A549 (cell line): ENCODE results near the gene MPC1. TPM values are rescaled to one million over a fixed set of nuclear protein-coding genes. Genes with fewer than 3 reads are reported as not detected.

ENCODE experiments used
- ATAC-seq, 2 experiments: fragments of 200-7000 bp in 1 of 2; fragments of >200 bp in 1 of 2; cut with Nextera tagmentation in 1 of 2; cut with Tn5 transposase in 1 of 2; 3 replicates each; pipeline versions ENCODE4 v1.8.0 to v1.9.1; 2018 to 2020; ENCODE audit warnings: mild to moderate bottlenecking in 1 of 2, moderate library complexity in 1 of 2
- CTCF ChIA-PET: fragments of 300-600 bp; sonication (Branson Sonifier 250); formaldehyde crosslinking; extraction: SDS; loops from one replicate; lab custom pipeline; 2021; ENCODE audit warnings: antibody characterized with exemption, inconsistent platforms; lab: Yijun Ruan, JAX
- POLR2A ChIA-PET: fragments of 350-600 bp; formaldehyde crosslinking; extraction: SDS; loops from one replicate; lab custom pipeline; 2021; ENCODE audit warnings: antibody characterized with exemption, inconsistent platforms; lab: Yijun Ruan, JAX
- DNase-seq, 2 experiments: peaks; one replicate each; pipeline versions ENCODE4 v3.0.0 to v3.0.0-alpha.2; 2011 to 2016; ENCODE audit warnings: low read depth in 1 of 2, low spot score in 1 of 2
- FAIRE-seq: peaks from 2 replicates; lab custom pipeline; 2011; peaks lifted over from hg19 to GRCh38; lab: Jason Lieb, UNC
- H3K27ac ChIP-seq, 2 experiments: fragments of >200 bp; sonication (Bioruptor Twin); formaldehyde crosslinking; 3 replicates each; pipeline ENCODE4 v1.5.1; 2016 to 2017
- H3K4me1 ChIP-seq: fragments of >200 bp; sonication (Bioruptor Twin); formaldehyde crosslinking; 3 replicates; pipeline ENCODE4 v1.6.1; 2016
- H3K4me2 ChIP-seq: fragments of >200 bp; sonication (Bioruptor Twin); formaldehyde crosslinking; 3 replicates; pipeline ENCODE4 v1.6.1; 2016
- H3K4me3 ChIP-seq: fragments of >200 bp; sonication (Bioruptor Twin); formaldehyde crosslinking; 3 replicates; pipeline ENCODE4 v1.5.1; 2016
- H3K9me3 ChIP-seq: fragments of >200 bp; sonication (Bioruptor Twin); formaldehyde crosslinking; 3 replicates; pipeline ENCODE4 v1.6.1; 2016
- CEBPB ChIP-seq, 2 experiments: fragments of >200 bp in 1 of 2; sonication (Bioruptor Twin) in 1 of 2; formaldehyde crosslinking in 1 of 2; IDR thresholded peaks; 2 replicates each; pipeline ENCODE4 v1.6.1; 2012 to 2016
- EP300 ChIP-seq, 2 experiments: fragments of >200 bp; sonication (Bioruptor Twin); formaldehyde crosslinking; IDR thresholded peaks; 2 replicates in 1 of 2; 3 replicates in 1 of 2; pipeline ENCODE4 v1.6.1; 2016 to 2017
- ESRRA ChIP-seq: fragments of 150-350 bp; IDR thresholded peaks from 2 replicates; pipeline ENCODE4 v1.6.1; 2014; ENCODE audit warnings: mild to moderate bottlenecking, low read length, borderline replicate concordance
- FOXS1 ChIP-seq: fragments of 250-450 bp; sonication (Bioruptor Pico); IDR thresholded peaks from 2 replicates; pipeline ENCODE4 v1.5.0; 2020; ENCODE audit warnings: mild to moderate bottlenecking, moderate library complexity
- HEYL ChIP-seq: fragments of 250-450 bp; sonication (Bioruptor Pico); IDR thresholded peaks from 2 replicates; pipeline ENCODE4 v1.8.0; 2021; ENCODE audit warnings: mild to moderate bottlenecking, moderate library complexity
- HOXB13 ChIP-seq: fragments of 250-450 bp; sonication (Bioruptor Pico); IDR thresholded peaks from 2 replicates; pipeline ENCODE4 v1.5.0; 2020; ENCODE audit warnings: low read depth, mild to moderate bottlenecking, moderate library complexity
- HOXB5 ChIP-seq: fragments of 250-450 bp; sonication (Bioruptor Pico); IDR thresholded peaks from 2 replicates; pipeline ENCODE4 v1.5.0; 2020; ENCODE audit warnings: mild to moderate bottlenecking, moderate library complexity
- KDM1A ChIP-seq: fragments of 200-600 bp; sonication (generic); IDR thresholded peaks from 2 replicates; pipeline ENCODE4 v1.6.1; 2016; ENCODE audit warnings: low read depth, mild to moderate bottlenecking
- MAFK ChIP-seq: fragments of 450-650 bp; IDR thresholded peaks from 2 replicates; pipeline ENCODE4 v1.6.1; 2014; ENCODE audit not compliant: partially characterized antibody
- MAX ChIP-seq: IDR thresholded peaks from 2 replicates; pipeline ENCODE4 v1.6.1; 2012
- MAZ ChIP-seq: fragments of 150-350 bp; IDR thresholded peaks from 2 replicates; pipeline ENCODE4 v1.6.1; 2014; ENCODE audit warnings: antibody characterized with exemption, low read depth, low read length, borderline replicate concordance
- NFE2L2 ChIP-seq: fragments of 150-350 bp; conservative IDR thresholded peaks from 2 replicates; pipeline ENCODE4 v1.6.1; 2014; ENCODE audit warnings: low read length
- PHF8 ChIP-seq: fragments of 200-600 bp; sonication (generic); IDR thresholded peaks from 2 replicates; pipeline ENCODE4 v1.6.1; 2016; ENCODE audit warnings: low read depth, mild to moderate bottlenecking, antibody characterized with exemption, moderate library complexity, borderline replicate concordance
- POLR2A ChIP-seq: IDR thresholded peaks from 2 replicates; pipeline ENCODE4 v1.6.1; 2012; ENCODE audit warnings: mild to moderate bottlenecking, low read length
- POLR2AphosphoS2 ChIP-seq: conservative IDR thresholded peaks from 2 replicates; pipeline ENCODE4 v1.6.1; 2012; ENCODE audit warnings: low read length, improper control_type of control experiment, inconsistent platforms
- RAD21 ChIP-seq, 2 experiments: fragments of >200 bp in 1 of 2; sonication (Bioruptor Twin) in 1 of 2; formaldehyde crosslinking in 1 of 2; IDR thresholded peaks in 1 of 2; conservative IDR thresholded peaks in 1 of 2; 2 replicates in 1 of 2; 3 replicates in 1 of 2; pipeline ENCODE4 v1.6.1; 2012 to 2018; ENCODE audit warnings: inconsistent platforms in 1 of 2
- RCOR1 ChIP-seq: fragments of 150-350 bp; IDR thresholded peaks from 2 replicates; pipeline ENCODE4 v1.6.1; 2014; ENCODE audit warnings: antibody characterized with exemption, low read length, low read depth
- SREBF2 ChIP-seq: fragments of 450-650 bp; IDR thresholded peaks from 2 replicates; pipeline ENCODE4 v1.6.1; 2014; ENCODE audit warnings: mild to moderate bottlenecking, moderate library complexity
- TP53 ChIP-seq: fragments of 250-450 bp; sonication (Bioruptor Pico); IDR thresholded peaks from 2 replicates; pipeline ENCODE4 v1.5.0; 2021; ENCODE audit warnings: mild to moderate bottlenecking, moderate library complexity
- ZNF302 ChIP-seq: fragments of 250-450 bp; sonication (Bioruptor Pico); IDR thresholded peaks from 2 replicates; pipeline ENCODE4 v1.9.0; 2021; ENCODE audit warnings: inconsistent platforms, mild to moderate bottlenecking, moderate library complexity
- WGBS: methylation state at CpG from one replicate; pipeline ENCODE4 v1.1.6; 2017; ENCODE audit errors: missing lambda C conversion rate; 5-methylcytosine and 5-hydroxymethylcytosine counted together
- polyA plus RNA-seq, 4 experiments: library from polyadenylated mRNA; depleted of rRNA in 3 of 4; stranded (reverse); fragments of >200 nt; fragmentation: RNase III in 1 of 4; extraction: RNeasy Plus Mini Kit Qiagen cat#74134 plus additional on column Dnase treatment in 1 of 4; gene quantifications; 2 replicates in 3 of 4; 3 replicates in 1 of 4; pipeline ENCODE4 v1.2.3, GENCODE V29; 2011 to 2017
- TF ChIP-seq, protein P1 (sequence below): fragments of 450-650 bp; IDR thresholded peaks from 2 replicates; pipeline ENCODE4 v1.6.1; 2014; ENCODE audit warnings: antibody characterized with exemption
- TF ChIP-seq, protein P2 (sequence below): fragments of >200 bp; sonication (Bioruptor Twin); formaldehyde crosslinking; IDR thresholded peaks from 3 replicates; pipeline ENCODE4 v1.5.1; 2016
- TF ChIP-seq, protein P3 (sequence below): fragments of 150-350 bp; IDR thresholded peaks from 2 replicates; pipeline ENCODE4 v1.6.1; 2014; ENCODE audit warnings: low read depth, mild to moderate bottlenecking, low read length
- TF ChIP-seq, protein P4 (sequence below): fragments of >200 bp; sonication (Bioruptor Twin); formaldehyde crosslinking; IDR thresholded peaks from 2 replicates; pipeline ENCODE4 v1.6.1; 2016

The MPC1 gene
- polyA plus RNA-seq, 2 of the 4 experiments (the other 2 are of a cell fraction) = 4.4 to 7.7 TPM

DNA sequence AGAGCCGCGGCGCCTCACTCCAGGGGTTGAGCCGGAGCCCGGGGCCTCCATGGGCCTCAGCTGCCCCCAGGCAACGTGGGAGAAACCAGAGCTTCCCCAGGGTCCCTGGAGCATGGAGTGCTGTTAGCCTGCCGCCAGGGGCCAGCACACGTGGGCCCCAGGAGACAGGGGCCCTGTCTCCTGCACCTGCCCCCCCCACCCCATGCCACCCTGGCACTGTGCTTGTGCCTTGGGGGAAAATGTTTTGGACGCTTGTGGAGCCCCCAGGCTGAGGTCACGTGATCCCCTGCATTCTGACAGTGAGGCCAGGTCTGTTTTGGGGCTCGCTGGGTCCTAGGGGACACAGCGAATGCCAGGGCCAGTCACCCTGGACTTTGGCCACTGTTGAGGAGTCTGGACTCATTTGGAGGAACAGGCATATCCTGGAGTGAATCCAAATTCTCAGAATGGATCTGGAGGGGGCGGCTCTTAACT lies 30.2 kb upstream of the MPC1 start:
- H3K9me3 ChIP-seq = no peaks in the 10 kb centered on the region
- TF ChIP-seq, protein P1, sequence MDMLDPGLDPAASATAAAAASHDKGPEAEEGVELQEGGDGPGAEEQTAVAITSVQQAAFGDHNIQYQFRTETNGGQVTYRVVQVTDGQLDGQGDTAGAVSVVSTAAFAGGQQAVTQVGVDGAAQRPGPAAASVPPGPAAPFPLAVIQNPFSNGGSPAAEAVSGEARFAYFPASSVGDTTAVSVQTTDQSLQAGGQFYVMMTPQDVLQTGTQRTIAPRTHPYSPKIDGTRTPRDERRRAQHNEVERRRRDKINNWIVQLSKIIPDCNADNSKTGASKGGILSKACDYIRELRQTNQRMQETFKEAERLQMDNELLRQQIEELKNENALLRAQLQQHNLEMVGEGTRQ = peak; percentile 21; the same call in 1 of the 2 replicates
- TF ChIP-seq KDM1A = no peak
- CTCF ChIA-PET = no interaction called here
- H3K4me3 ChIP-seq = no peak overlapping the region
- DNase-seq = no peak
- no peak overlapping the region for H3K4me2 ChIP-seq
- peak; percentile 47 to 84; a peak in 3 of 6 replicates for ATAC-seq
- 29% methylated on average over 4 of the region's 13 CpGs for WGBS
- POLR2A ChIA-PET = no interaction called here
- FAIRE-seq = no peak
- H3K27ac ChIP-seq = no peak overlapping the region
- no peaks in the 10 kb centered on the region for H3K4me1 ChIP-seq

GRCh38 chr6:166412156-166412910 lies 29.6 kb upstream of the MPC1 start:
- H3K4me2 ChIP-seq = no peak overlapping the region
- no peak overlapping the region for H3K27ac ChIP-seq
- WGBS = 68% methylated on average over 33 of the region's 49 CpGs
- POLR2A ChIA-PET = no interaction called here
- DNase-seq = no peak
- no peak for FAIRE-seq
- no peak; a peak in 1 of 6 replicates for ATAC-seq
- H3K4me1 ChIP-seq = no peaks in the 10 kb centered on the region
- TF ChIP-seq EP300 (IDR thresholded peaks at IDR 0.05) (no peak), ESRRA (no peak), RCOR1 (no peak), CEBPB (IDR thresholded peaks at IDR 0.05) (no peak), KDM1A (no peak)
- no peaks in the 10 kb centered on the region for H3K9me3 ChIP-seq
- H3K4me3 ChIP-seq = no peak overlapping the region
- CTCF ChIA-PET = no interaction called here

GRCh38 chr6:166411721-166412151 lies 29.0 kb upstream of the MPC1 start:
- DNase-seq = no peak
- POLR2A ChIA-PET = no interaction called here
- TF ChIP-seq ZNF302 (CRISPR knock-in tag) = no peak
- no peak for TF ChIP-seq RAD21 (conservative IDR thresholded peaks at IDR 0.05 in 1 of 2, IDR thresholded peaks at IDR 0.05 in 1 of 2)
- TF ChIP-seq, protein P2, sequence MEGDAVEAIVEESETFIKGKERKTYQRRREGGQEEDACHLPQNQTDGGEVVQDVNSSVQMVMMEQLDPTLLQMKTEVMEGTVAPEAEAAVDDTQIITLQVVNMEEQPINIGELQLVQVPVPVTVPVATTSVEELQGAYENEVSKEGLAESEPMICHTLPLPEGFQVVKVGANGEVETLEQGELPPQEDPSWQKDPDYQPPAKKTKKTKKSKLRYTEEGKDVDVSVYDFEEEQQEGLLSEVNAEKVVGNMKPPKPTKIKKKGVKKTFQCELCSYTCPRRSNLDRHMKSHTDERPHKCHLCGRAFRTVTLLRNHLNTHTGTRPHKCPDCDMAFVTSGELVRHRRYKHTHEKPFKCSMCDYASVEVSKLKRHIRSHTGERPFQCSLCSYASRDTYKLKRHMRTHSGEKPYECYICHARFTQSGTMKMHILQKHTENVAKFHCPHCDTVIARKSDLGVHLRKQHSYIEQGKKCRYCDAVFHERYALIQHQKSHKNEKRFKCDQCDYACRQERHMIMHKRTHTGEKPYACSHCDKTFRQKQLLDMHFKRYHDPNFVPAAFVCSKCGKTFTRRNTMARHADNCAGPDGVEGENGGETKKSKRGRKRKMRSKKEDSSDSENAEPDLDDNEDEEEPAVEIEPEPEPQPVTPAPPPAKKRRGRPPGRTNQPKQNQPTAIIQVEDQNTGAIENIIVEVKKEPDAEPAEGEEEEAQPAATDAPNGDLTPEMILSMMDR = no peak
- TF ChIP-seq, all 56 proteins: peak for 0
- Histone ChIP-seq H3K9me3 (no peaks in the 10 kb centered on the region), H3K4me1 (no peaks in the 10 kb centered on the region), H3K4me2 (no peak overlapping the region), H3K4me3 (no peak overlapping the region), H3K27ac (no peak overlapping the region)
- 54% methylated on average over 6 of the region's 12 CpGs for WGBS
- ATAC-seq (no peak), FAIRE-seq (no peak)
- CTCF ChIA-PET = interaction anchor here (0.8 kb wide), 1 partner anchor 17 kb away, joined by 5 read pairs; no protein-coding TSS in a partner anchor

- ATAC-seq = no peak
- no peaks in the 10 kb centered on the region for H3K9me3 ChIP-seq
- no peaks in the 10 kb centered on the region for H3K4me1 ChIP-seq
- no peak overlapping the region for H3K4me3 ChIP-seq
- WGBS = 50% methylated on average over 12 of the region's 15 CpGs
- ChIA-PET POLR2A (no interaction called here), CTCF (interaction anchor here (0.5 to 0.8 kb wide), 2 partner anchors 16 to 160 kb away, joined by 5 read pairs; no protein-coding TSS in a partner anchor)
- DNase-seq = no peak
- H3K4me2 ChIP-seq = no peak overlapping the region
- FAIRE-seq = no peak
- no peak overlapping the region for H3K27ac ChIP-seq
- TF ChIP-seq MAX = no peak
- no peak for TF ChIP-seq POLR2AphosphoS2
- no peak for TF ChIP-seq HEYL (CRISPR knock-in tag)
- TF ChIP-seq TP53 (CRISPR knock-in tag) = no peak
- no peak for TF ChIP-seq POLR2A
- TF ChIP-seq ESRRA = no peak
- TF ChIP-seq, protein P3, sequence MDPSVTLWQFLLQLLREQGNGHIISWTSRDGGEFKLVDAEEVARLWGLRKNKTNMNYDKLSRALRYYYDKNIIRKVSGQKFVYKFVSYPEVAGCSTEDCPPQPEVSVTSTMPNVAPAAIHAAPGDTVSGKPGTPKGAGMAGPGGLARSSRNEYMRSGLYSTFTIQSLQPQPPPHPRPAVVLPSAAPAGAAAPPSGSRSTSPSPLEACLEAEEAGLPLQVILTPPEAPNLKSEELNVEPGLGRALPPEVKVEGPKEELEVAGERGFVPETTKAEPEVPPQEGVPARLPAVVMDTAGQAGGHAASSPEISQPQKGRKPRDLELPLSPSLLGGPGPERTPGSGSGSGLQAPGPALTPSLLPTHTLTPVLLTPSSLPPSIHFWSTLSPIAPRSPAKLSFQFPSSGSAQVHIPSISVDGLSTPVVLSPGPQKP = no peak
- TF ChIP-seq, protein P4, sequence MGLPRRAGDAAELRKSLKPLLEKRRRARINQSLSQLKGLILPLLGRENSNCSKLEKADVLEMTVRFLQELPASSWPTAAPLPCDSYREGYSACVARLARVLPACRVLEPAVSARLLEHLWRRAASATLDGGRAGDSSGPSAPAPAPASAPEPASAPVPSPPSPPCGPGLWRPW = no peak
- no peak for TF ChIP-seq HOXB5 (CRISPR knock-in tag)
- TF ChIP-seq SREBF2 = no peak
- TF ChIP-seq PHF8 = no peak
- no peak for TF ChIP-seq MAFK
- no peak for TF ChIP-seq NFE2L2
- TF ChIP-seq HOXB13 (CRISPR knock-in tag) = no peak
- TF ChIP-seq FOXS1 (CRISPR knock-in tag) = no peak
- no peak for TF ChIP-seq ZNF302 (CRISPR knock-in tag)
- TF ChIP-seq MAZ = no peak
- TF ChIP-seq, protein P1 = no peak
- no peak for TF ChIP-seq RAD21 (conservative IDR thresholded peaks at IDR 0.05 in 1 of 2, IDR thresholded peaks at IDR 0.05 in 1 of 2)
These were observed 28.5 kb upstream of the MPC1 start for GRCh38 chr6:166411271-166411670.
